Measurements from ENCODE around the gene PKIG.

- TF ChIP-seq CTCF (IDR thresholded peaks at IDR 0.05) (no peak), POLR2A (IDR thresholded peaks at IDR 0.05) (no peak)
Measured at GRCh38 chr20:44622501-44623270, 40.3 kb downstream of the PKIG start.

Data from ovary (tissue), 3 donors.